HG03460 (cell line): ENCODE measurements around the gene CCDC63.
"Not testable (repeated sequence)": the region's sequence is repeated elsewhere in the genome, so short reads cannot be mapped to it uniquely, and the experiment has no call there.

Experiments
- ATAC-seq: cut with Tn5 transposase; IDR thresholded peaks from one replicate; pipeline ENCODE4 v1.9.1; 2021; ENCODE audit not compliant: unreplicated experiment

CCDC63 gene

DNA sequence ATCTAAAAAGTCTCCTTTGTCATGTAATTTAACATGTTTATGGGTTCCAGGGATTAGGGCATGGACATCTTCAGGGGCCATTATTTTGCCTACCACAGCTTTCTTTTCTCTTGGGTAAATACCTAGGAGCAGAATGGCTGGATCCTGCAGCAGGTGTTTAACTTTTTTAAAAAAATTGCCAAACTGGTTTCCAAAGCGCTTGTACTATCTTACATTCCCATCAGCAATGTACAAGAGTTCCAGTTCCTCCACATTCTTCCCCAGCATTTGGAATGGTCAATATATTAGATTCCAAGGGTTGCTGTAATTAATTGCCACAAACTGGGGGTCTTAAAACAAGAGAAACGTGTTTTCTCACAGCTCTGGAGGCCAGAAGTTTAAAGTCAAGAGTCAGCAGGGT is 101.3 kb downstream of the CCDC63 start:
- no peak for ATAC-seq

GRCh38 chr12:110950466-110950865 is 103.7 kb downstream of the CCDC63 start:
- ATAC-seq: not testable (repeated sequence)

DNA sequence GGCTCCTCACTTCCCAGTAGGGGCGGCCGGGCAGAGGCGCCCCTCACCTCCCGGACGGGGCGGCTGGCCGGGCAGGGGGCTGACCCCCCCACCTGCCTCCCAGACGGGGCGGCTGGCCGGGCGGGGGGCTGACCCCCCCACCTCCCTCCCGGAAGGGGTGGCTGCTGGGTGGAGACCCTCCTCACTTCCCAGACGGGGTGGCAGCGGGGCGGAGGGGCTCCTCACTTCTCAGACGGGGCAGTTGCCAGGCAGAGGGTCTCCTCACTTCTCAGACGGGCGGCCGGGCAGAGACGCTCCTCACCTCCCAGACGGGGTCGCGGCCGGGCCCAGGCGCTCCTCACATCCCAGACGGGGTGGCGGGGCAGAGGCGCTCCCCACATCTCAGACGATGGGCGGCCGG is 104.1 kb downstream of the CCDC63 start:
- not testable (repeated sequence) for ATAC-seq
